IPS DF 6.9 (cell line): ENCODE measurements around the gene STAC3.

Experiments
- DNase-seq: peaks from one replicate; pipeline ENCODE4 v3.0.0-alpha.2; 2013; ENCODE audit warnings: low read depth, low spot score
- H3K27ac ChIP-seq: one replicate; pipeline ENCODE4 v1.5.1; 2013; ENCODE audit warnings: low read length, control low read depth
- H3K27me3 ChIP-seq: 2 replicates; pipeline ENCODE4 v1.6.1; 2013; ENCODE audit warnings: mild to moderate bottlenecking, low read length; ENCODE audit not compliant: control insufficient read depth, insufficient read depth
- H3K36me3 ChIP-seq: 2 replicates; pipeline ENCODE4 v1.6.1; 2013; ENCODE audit warnings: low read length; ENCODE audit not compliant: control insufficient read depth, insufficient read depth
- H3K4me1 ChIP-seq: 2 replicates; pipeline ENCODE4 v1.6.1; 2013; ENCODE audit warnings: low read length; ENCODE audit not compliant: control insufficient read depth, insufficient read depth
- H3K4me3 ChIP-seq: 2 replicates; pipeline ENCODE4 v1.5.1; 2013; ENCODE audit warnings: mild to moderate bottlenecking, low read length
- H3K9me3 ChIP-seq: 2 replicates; pipeline ENCODE4 v1.6.1; 2013; ENCODE audit warnings: low read length, inconsistent platforms; ENCODE audit not compliant: control insufficient read depth, insufficient read depth
- WGBS: extraction: QIAGEN DNeasy Blood & Tissue Kit; methylation state at CpG from one replicate; pipeline ENCODE4 v1.1.7; 2013; ENCODE audit warnings: mixed read lengths, missing lambda C conversion rate; ENCODE audit not compliant: insufficient read length, insufficient coverage; 5-methylcytosine and 5-hydroxymethylcytosine counted together

STAC3 gene

GRCh38 chr12:57208631-57209282, 42.2 kb downstream of the STAC3 start:
- Histone ChIP-seq H3K4me1 (peaks cover 2% of the 10 kb centered on the region), H3K9me3 (no peaks in the 10 kb centered on the region), H3K4me3 (no peak overlapping the region), H3K27ac (no peak overlapping the region), H3K27me3 (no peaks in the 10 kb centered on the region), H3K36me3 (peaks cover 58% of the 10 kb centered on the region)
- no peak for DNase-seq
- no CpG with 5 or more reads among the region's 22 CpGs for WGBS

DNA sequence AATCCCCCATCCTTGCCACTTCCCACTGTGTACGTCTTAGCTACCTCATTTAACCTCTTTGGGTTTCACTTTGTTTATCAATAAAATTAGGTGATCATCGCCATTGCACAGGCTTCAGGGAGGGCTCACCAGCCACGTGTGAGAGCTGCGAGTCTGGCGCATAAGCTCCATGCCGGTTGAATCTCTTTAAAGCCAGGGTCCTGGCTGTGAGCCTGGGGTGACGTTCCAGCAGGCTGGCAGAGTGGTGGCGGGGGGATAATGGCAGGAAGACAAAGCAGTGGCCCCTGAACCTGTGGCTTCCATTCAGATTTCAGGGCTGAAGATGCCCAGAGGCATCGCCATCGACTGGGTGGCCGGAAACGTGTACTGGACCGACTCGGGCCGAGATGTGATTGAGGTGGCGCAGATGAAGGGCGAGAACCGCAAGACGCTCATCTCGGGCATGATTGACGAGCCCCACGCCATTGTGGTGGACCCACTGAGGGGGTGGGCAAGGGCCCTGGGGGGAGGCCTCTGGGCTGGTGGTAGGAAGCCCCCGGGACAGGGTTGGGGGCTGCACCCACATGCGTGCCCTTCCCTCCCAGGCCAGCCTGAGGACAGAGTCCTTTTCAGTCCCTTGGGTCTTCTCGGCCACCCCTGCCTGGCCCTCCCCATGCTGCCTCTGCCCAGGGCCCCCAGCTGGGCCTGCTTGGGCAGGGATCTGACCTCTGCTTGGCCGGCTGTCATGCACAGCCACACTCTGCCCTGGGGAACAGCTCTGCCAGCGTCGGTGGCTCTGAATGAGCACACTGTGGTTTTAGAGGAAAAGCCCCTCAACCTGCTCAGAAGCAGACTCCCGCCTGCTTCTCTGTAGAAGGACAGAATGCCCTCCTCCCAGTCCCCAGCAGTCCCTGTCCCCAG, 43.0 kb downstream of the STAC3 start:
- DNase-seq = no peak
- H3K4me1 ChIP-seq = no peaks in the 10 kb centered on the region; the same call in 1 of the 2 replicates
- no peak overlapping the region for H3K4me3 ChIP-seq
- H3K36me3 ChIP-seq = peaks cover 66% of the 10 kb centered on the region
- no peak overlapping the region for H3K27ac ChIP-seq
- no CpG with 5 or more reads among the region's 29 CpGs for WGBS
- H3K27me3 ChIP-seq = no peaks in the 10 kb centered on the region
- H3K9me3 ChIP-seq = no peaks in the 10 kb centered on the region

DNA sequence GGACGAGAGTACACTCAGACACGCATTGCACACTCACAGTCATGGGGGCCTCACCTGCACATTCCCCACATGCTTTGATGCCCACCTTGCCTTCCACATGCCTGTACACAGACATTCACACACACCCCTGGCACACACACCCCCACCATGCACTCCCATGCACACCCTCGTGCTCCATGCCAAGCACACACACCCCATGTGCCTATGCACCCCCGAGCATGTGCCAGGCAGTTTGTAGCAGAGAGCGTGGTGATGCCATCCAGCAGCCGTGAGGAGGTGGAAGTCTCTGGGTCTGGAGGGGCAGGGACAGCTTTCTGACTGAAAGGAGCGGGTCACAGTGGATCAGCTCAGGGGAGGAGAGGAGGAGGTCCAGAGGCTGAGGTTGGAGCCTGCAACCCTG, 45.1 kb downstream of the STAC3 start:
- no peaks in the 10 kb centered on the region for H3K9me3 ChIP-seq
- H3K36me3 ChIP-seq = peaks cover 77% of the 10 kb centered on the region
- no CpG with 5 or more reads among the region's 7 CpGs for WGBS
- no peaks in the 10 kb centered on the region for H3K27me3 ChIP-seq
- no peak overlapping the region for H3K4me3 ChIP-seq
- no peaks in the 10 kb centered on the region for H3K4me1 ChIP-seq
- no peak for DNase-seq
- no peak overlapping the region for H3K27ac ChIP-seq

GRCh38 chr12:57205186-57205585, 45.8 kb downstream of the STAC3 start:
- H3K27me3 ChIP-seq = no peaks in the 10 kb centered on the region
- peaks cover 73% of the 10 kb centered on the region for H3K36me3 ChIP-seq
- H3K9me3 ChIP-seq = no peaks in the 10 kb centered on the region
- WGBS = no CpG with 5 or more reads among the region's 26 CpGs
- H3K4me1 ChIP-seq = no peaks in the 10 kb centered on the region
- H3K4me3 ChIP-seq = no peak overlapping the region
- H3K27ac ChIP-seq = no peak overlapping the region
- DNase-seq = no peak

- no peak overlapping the region for H3K27ac ChIP-seq
- no peak for DNase-seq
- no peak overlapping the region for H3K4me3 ChIP-seq
- no peaks in the 10 kb centered on the region for H3K27me3 ChIP-seq
- H3K36me3 ChIP-seq = peaks cover 71% of the 10 kb centered on the region
- no peaks in the 10 kb centered on the region for H3K4me1 ChIP-seq
- WGBS = no CpG with 5 or more reads among the region's 19 CpGs
- no peaks in the 10 kb centered on the region for H3K9me3 ChIP-seq
Observed at GRCh38 chr12:57204454-57204853, 46.5 kb downstream of the STAC3 start.

DNA sequence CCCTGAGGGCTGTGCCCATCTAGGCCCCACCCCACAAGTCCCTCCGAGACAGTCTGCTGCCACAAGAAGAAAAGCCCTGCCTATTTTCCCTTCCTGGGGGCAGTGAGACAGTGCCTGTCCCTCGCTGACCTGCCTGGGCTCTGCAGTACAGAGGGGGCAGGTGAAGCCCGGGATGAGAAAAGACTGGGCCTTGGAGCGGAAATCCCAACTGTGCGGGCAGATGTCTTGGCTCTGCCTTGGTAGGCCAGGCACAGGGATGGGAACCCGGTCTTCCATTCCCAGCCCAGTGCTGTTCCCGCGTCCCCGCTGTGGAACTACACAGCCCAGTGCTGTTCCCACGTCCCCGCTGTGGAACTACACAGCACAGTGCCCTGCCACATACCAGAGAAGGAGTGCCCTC, 47.2 kb downstream of the STAC3 start:
- Histone ChIP-seq H3K27ac (no peak overlapping the region), H3K27me3 (no peaks in the 10 kb centered on the region), H3K4me3 (no peak overlapping the region), H3K9me3 (no peaks in the 10 kb centered on the region), H3K36me3 (peaks cover 74% of the 10 kb centered on the region), H3K4me1 (no peaks in the 10 kb centered on the region)
- no CpG with 5 or more reads among the region's 11 CpGs for WGBS
- DNase-seq = no peak

- no CpG with 5 or more reads among the region's 28 CpGs for WGBS
- H3K36me3 ChIP-seq = peaks cover 75% of the 10 kb centered on the region
- no peaks in the 10 kb centered on the region for H3K27me3 ChIP-seq
- H3K4me1 ChIP-seq = no peaks in the 10 kb centered on the region
- no peaks in the 10 kb centered on the region for H3K9me3 ChIP-seq
- no peak overlapping the region for H3K4me3 ChIP-seq
- no peak for DNase-seq
- H3K27ac ChIP-seq = no peak overlapping the region
Observed at GRCh38 chr12:57203201-57203600, 47.8 kb downstream of the STAC3 start.

GRCh38 chr12:57202321-57202720, 48.7 kb downstream of the STAC3 start:
- DNase-seq = no peak
- Histone ChIP-seq H3K9me3 (no peaks in the 10 kb centered on the region), H3K27me3 (no peaks in the 10 kb centered on the region), H3K4me1 (no peaks in the 10 kb centered on the region), H3K36me3 (peaks cover 84% of the 10 kb centered on the region), H3K27ac (no peak overlapping the region), H3K4me3 (no peak overlapping the region)
- no CpG with 5 or more reads among the region's 19 CpGs for WGBS

DNA sequence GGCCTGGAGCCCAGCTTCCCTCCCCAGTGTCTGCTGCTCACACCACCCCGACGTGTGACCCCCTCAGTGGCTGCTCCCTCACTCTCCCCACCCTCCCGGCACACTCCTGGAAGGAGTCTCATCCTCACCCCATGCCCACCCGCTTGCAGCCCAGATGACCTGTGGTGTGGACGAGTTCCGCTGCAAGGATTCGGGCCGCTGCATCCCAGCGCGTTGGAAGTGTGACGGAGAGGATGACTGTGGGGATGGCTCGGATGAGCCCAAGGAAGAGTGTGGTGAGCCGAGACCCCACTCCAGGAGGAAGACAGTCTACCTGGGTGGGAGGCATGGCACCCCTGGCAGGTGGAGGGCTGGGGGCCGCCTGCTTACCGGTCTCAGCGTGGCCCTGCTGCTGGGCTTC, 49.4 kb downstream of the STAC3 start:
- DNase-seq = no peak
- Histone ChIP-seq H3K27ac (no peak overlapping the region), H3K27me3 (no peaks in the 10 kb centered on the region), H3K4me1 (no peaks in the 10 kb centered on the region), H3K4me3 (no peak overlapping the region), H3K36me3 (peaks cover 91% of the 10 kb centered on the region), H3K9me3 (no peaks in the 10 kb centered on the region)
- WGBS = no CpG with 5 or more reads among the region's 16 CpGs

DNA sequence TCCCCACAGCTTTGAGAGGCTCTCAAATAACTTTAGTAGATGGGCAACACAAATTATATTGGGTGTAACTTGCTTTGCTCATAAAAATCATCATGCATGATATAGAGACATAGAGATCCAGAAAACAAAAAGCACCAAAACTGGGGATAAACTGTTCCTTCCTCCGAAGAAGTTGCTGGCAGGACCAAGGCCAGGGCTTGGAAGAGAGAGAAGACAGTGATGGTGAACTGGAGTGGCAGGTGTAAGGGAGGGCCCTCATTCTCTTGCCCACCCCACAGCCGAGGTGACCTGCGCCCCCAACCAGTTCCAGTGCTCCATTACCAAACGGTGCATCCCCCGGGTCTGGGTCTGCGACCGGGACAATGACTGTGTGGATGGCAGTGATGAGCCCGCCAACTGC, 49.8 kb downstream of the STAC3 start:
- H3K27ac ChIP-seq = no peak overlapping the region
- peaks cover 89% of the 10 kb centered on the region for H3K36me3 ChIP-seq
- no CpG with 5 or more reads among the region's 8 CpGs for WGBS

More for the DNA sequence above, 49.8 kb downstream of the STAC3 start:
- no peaks in the 10 kb centered on the region for H3K9me3 ChIP-seq
- H3K27me3 ChIP-seq = no peaks in the 10 kb centered on the region
- no peak for DNase-seq
- H3K4me1 ChIP-seq = no peaks in the 10 kb centered on the region
- H3K4me3 ChIP-seq = no peak overlapping the region
